Midbrain (tissue), 1 donor: Measurements from ENCODE around the gene SLC25A22.

Experiments
- DNase-seq: peaks from one replicate; lab custom pipeline; 2025; lab: John Stamatoyannopoulos, UW

Gene SLC25A22

GRCh38 chr11:803467-803742 lies 5.3 kb upstream of the SLC25A22 start:
- no peak for DNase-seq

DNA sequence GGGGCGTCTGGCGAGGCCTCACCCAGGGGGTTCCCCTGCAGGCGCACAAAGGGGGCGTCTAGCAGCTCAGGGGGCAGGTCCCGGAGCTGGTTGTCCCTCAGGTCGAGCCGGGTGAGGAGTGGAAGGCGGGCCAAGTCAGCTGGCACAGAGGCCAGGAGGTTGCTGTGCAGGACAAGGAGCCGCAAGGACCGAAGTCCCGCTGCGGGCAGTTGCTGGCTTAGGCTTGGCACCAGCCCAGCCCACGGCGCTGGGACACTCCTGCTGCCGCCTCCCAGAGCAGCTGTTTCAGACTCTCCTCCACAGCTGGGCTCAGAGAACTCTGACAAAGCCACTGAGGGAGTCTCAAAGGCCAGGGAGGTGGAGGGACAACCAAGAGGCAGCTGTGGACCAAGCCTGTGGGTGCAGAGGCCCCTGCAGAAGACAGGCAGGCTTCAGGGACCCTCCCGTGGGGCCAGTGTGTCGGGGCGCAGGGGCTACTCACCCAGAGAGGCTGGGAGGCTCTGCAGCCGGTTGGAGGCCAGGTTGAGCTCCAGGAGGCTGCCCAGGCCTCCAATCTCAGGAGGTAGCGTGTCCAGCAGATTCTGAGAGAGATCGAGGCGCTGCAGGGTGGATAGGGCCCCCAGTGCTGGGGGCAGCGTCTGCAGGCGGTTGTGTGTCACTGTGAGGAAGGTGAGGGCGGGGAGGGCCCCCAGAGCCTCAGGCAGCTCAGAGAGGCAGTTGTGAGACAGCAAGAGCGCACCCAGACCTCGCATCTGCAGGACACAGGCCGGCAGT lies 4.8 kb upstream of the SLC25A22 start:
- DNase-seq: no peak

GRCh38 chr11:802018-802617 lies 4.0 kb upstream of the SLC25A22 start:
- DNase-seq: no peak

DNA sequence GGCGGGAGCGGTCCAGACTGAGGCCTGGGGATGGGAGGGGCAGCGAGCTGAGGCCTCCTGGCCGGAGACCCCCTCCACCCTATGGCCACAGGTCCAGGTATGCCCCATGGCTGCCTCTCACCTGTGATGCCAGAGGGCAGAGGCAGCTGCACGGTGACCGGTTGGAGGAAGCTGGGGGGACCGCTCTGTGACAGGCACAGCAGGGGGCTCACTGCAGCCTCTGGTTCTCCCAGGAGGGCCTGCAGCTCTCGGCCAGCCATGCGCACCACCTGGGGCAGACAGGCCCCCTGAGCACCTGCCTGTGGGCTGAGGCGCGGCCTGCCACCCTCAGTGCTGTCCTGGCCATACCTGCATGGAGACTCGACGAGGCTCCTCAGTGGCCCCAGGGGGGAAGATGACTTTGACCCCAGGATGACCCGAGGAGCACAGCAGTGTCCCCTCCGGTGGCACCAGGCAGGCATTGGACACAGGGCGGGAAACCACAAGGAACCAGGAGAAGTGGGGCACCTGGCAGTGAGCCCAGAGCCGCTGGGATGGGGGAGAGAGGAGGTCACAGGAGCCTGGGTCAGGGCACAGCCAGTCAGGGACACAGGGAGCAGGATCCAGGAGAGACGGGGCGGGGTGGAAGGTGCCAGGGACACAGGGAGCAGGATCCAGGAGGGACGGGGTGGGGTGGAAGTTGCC lies 3.2 kb upstream of the SLC25A22 start:
- DNase-seq: no peak

DNA sequence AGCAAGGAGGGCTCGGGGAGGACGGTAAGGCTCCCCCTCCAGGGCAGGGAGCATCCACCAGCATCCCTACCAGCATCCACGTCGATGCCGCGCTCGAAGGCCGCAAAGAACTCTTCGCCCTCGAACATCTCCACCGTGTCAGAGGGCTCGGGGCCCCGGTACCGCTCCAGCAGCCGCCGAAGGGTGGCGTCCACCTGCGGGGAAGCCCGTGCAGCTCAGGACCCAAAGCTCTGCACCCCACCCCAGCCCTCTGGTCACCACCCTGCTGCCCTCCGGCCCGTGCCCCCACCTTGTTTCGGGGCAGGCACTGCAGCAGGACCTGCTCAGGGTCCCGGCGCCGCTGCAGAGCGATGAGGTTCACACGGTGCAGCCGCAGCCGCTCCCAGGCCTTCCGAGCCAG lies 2.4 kb upstream of the SLC25A22 start:
- DNase-seq: no peak

GRCh38 chr11:799641-800316 lies 1.7 kb upstream of the SLC25A22 start:
- no peak for DNase-seq

DNA sequence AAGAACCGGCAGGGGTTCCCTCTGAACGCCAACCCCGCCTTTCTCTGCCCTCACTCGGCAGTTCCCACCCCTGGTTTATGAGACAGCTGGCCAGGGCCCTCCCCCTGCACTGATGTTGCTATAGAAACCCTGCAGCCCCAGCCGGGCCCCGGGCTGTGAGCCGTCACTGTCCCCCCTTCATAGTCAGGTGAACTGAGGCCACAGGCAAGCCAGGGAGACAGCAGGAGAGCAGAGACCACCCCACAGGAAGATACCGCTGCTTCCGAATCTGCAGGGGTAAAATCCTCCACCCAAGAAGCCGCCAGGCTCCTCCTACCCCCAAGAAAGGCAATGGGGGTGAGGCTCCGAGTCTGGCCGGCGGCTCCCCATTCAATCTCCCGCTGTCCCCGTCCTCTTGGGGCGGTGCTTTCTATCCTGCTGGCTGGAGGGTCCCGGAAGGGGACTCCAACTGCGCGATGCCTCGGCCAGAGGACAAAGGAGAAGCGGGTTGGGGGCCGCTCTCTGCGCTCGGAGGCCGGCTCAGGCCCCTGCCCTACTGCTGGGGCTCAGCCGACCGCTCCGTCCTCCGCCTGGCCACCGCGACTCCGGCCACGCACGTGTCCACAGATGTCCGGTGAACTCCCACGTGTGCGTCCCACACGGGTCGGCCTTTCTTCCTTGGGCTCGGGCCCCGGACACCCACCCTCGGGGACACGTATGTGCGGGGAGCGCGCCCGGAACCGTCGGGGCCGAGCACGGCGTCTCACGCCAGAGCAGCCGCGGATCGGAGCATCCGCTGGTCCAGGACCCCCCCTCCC lies 587 bp downstream of the SLC25A22 start:
- DNase-seq: peak; percentile 77

DNA sequence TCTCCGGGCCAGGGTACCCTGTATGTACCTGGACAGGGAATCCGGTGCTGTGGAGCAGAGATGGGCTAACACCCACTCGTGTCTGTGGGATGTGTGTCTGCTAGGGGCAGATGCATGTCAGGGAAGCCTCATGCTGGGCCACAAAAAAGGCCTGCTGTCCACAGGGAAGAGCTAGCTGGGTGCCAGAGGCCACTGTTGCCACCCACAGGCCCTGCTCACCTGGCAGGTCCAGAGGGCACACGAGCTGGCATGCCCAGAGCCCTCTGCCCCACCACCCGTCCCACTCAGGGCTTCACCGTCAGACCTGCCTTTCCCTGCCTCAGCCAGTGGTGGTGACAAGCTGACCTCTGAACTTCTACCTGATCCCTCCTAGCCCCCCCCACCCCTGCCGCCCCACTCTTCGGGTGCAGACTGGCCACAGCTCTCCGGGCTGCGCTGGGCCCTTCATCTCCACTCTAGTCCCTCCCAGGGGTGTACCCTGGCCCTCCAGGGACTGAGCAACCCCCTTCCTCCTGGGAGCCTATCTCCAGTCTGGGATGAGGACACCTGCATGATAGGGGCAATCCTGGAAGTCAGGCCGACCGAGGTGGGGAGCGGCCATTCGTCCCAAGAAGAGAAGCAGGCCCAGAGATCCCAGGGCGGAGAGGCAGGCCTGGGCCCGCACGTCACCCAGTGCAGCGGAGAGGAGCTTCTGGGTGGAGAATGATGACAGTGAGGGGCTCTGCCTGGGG lies 1.4 kb downstream of the SLC25A22 start:
- no peak for DNase-seq

DNA sequence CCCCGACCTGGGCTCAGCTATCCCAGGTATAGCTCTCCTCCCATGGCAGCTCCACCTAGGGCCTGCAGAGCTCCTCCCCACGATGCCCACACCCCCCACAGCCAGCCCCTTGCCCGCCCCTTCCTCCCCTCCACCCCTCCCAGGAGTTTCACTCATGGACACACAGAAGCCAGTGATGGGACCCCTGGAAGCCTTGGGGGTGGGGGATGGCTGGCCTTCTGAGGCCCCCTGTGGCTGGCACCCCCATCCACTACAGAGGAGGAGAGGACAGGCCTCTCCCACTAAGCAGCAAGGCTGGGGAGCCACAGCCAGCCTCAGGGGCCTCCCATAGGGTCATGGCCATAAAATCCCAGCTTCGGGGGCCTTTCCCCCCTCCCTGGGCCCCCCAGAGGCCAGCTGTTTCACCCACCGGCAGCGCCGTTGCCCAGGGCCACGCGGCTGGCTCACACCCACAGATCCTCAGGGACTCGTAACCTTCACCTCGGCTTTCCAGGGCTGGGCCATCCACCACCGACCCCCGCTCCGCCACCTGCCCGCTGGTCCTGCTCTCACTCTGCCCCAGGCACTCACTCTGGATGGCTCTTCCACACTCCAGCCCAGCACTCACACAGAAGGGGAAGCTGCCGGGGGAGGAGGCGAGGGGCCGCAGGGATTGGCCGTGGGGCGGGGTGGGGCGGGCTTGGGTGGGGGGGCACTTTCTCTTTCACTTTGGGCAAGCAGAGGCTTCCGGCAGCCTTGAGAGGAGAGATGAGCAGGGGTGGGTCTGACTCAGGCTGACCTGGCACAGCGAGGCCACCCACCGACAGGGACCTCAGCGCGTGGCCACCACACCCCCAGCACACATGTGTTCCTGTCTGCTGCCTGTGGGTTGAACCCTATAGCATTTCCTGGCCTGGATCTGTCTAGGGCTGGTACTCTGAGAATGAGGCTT lies 2.2 kb downstream of the SLC25A22 start:
- peak; percentile 48 for DNase-seq

DNA sequence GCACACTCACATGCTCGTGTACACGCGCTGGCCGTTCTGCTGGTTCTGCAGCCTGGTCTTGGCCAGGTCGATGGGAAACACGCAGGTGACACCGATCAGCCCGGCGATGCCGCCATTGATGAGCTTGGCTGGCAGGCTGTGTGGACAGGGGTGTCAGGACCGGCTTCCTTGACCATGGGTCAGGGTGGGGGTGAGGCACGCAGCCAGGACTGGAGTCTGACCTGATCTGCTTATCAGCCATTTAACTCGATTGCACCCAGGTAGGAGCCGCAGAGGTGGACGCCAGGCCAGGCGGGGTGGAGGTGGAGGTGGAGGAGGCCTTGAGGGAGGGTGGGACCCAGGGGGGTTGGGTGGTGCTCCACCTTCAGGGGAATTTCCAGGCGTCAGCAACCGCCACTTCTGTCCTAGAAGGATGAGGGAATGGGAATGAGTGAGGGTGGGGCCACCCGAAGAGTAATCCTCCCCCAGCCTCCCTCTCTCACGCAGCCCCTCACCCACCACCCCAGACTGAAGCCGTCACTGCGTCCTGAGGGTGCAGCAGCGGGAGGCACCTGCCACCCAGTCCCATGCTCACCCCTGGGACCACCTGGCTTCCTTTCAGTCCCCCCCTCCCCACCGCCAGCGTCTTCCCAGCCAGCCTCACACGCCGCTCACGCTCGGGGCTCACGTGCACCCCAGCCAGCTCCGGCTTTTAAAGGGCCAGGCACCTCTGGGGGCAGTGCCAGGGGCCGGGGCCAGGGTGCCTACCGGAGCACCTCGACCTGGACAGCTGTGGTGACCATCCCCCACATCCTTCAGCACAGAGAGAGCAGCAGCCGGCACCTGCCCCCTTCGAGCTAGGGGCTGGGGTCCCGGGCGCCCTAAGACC lies 3.1 kb downstream of the SLC25A22 start:
- no peak for DNase-seq

DNA sequence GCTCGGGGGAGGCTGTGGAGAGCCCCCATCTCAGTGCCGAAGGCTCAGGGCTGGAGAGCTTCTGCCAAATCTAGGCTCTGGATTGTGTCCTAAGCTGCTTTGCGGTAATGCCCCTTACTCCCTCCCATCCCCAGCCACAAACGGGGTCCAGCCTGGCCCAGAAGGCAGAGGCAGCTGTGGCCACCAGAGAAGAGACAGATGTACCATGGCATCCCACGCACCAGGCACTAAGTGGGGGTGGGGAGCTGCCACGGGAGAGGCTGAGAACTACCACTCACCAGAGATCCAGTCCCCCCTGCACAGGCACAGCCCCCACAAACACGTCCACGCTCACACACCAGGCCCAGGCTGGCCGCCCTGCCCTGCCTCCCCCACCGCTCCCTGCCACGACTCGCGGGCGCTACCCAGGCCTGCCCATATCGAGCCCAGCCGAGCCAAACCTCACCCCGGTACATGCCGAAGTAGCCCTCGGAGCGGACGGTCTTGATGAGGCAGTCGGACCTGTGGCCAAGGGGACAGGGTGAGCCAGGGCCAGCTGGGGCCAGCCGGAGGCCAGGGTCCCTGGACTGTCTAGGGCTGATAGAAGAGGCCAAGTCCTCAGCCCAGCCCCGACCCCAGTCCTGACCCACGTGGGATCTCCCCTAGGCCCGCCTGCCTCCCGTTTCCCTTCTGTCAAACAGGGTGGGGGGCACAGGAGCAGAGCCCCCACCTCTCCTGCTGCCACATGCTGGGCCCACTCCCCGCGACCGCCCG lies 3.9 kb downstream of the SLC25A22 start:
- no peak for DNase-seq

DNA sequence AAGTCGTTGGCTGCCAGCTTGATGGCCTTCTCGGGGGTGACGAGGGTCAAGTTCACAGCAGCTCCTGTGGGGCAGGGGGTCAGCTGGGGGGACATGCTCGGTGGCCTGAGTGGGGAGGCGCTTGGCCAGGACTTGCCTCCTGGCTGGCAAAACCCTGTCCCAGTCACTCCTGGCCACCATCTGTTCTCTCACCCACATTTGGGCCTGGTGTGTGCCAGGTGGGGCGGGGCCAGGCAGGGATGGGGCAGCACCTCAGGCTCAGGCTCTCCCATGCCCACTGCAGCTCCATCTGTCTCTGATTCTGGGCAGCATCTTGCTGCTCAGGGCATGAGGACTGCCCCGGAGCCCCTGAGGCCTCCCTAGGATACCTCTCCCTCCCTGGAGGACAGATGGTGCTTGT lies 4.5 kb downstream of the SLC25A22 start:
- DNase-seq: no peak

- no peak for DNase-seq
Observed at GRCh38 chr11:792873-793272, 5.2 kb downstream of the SLC25A22 start.

DNA sequence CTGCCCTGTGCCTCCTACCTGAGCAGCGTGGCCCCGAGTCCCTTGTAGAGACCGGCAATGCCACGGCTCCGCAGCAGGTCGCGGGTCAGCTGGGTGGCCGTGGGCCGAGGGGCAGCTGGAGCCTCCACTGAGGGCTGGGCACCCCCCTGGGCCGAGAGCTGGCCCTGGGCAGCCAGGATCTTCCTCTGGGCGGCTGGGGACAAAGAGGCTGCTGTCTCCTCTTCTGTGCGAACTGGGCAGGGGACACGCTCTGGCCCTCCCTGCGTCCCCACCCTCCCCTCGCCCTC lies 5.6 kb downstream of the SLC25A22 start:
- no peak for DNase-seq

GRCh38 chr11:791658-792534 lies 6.2 kb downstream of the SLC25A22 start:
- no peak for DNase-seq

DNA sequence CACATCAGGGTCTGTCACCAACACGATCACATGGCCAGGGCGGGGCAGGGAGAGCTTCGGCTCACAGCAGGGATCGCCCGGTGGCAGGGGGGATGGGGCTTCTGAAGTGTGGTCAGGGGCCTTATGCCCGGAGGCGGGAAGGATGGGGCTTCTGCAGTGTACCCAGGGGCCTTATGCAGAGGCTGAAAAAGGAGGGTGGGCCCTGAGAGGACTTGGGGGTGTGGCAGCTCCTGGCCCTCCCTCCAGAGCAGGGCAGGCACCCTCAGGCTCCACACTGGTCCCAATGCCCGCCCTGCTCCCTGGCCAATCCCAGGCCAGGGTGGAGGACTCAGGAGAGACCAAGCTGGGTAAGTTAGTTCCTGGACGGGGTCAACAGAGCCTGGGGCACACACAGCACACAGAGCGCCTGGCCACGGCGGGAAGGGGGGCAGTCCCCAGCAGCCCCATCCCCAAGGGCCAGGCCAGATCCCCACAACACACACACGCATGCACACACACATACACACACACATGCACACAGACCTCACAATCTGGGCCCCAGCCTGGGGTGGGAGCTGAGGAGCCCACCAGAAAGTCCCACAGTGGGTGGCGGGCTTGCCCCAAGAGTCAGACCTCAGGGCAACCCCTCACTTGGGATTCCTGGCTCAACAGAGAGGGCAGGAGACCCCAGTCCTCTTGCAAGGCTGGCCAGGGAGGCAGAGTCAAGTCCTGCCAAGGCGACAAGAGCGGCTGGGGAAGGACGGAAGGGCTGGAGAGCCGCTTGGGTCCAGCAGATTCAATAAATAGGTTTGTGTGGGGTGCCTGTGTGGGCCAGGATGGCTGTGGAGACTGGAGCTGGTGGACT lies 7.1 kb downstream of the SLC25A22 start:
- DNase-seq: no peak

- peak; percentile 77 for DNase-seq
Observed at GRCh38 chr11:789943-790342, 8.1 kb downstream of the SLC25A22 start, which contains the start of gene CEND1. TSS of gene CEND1 (minus strand) at chr11:790090. CDS start at chr11:788576, 1,514 bp downstream.
